GM13977 (cell line): ENCODE data around the gene GTPBP8.

ENCODE experiments used
- DNase-seq: peaks from one replicate; pipeline ENCODE4 v3.0.0; 2012; ENCODE audit warnings: low spot score
- CTCF ChIP-seq: IDR thresholded peaks from 2 replicates; pipeline ENCODE4 v1.5.1; 2012; ENCODE audit warnings: mild to moderate bottlenecking, control low read depth; ENCODE audit not compliant: insufficient read depth; ENCODE audit errors: extremely low read depth, missing control alignments
- in situ Hi-C: fragments of 300-500 bp; cut with MboI; formaldehyde crosslinking; loops from one replicate; pipeline ENCODE4 v1.12.0; 2022; ENCODE audit warnings: low sequenced_read_pairs, low pct_unique_long_range_greater_than_20kb, mixed read lengths, inconsistent platforms; ENCODE audit not compliant: unreplicated experiment

GTPBP8 gene

GRCh38 chr3:112987710-112988334 lies 3.0 kb upstream of the GTPBP8 start:
- in situ Hi-C loops, result loop anchor here (10.0 to 25.0 kb wide), 2 partner anchors 343 to 876 kb away; partner anchors contain the start of gene CCDC80
- no peak for DNase-seq
- no peak for TF ChIP-seq CTCF

GRCh38 chr3:112995800-112996199 lies 5.0 kb downstream of the GTPBP8 start:
- no peak for TF ChIP-seq CTCF
- in situ Hi-C loops, result loop anchor here (25.0 kb wide), 1 partner anchor 883 kb away; no protein-coding TSS in a partner anchor
- DNase-seq, result no peak

GRCh38 chr3:113000691-113001090 lies 9.9 kb downstream of the GTPBP8 start:
- TF ChIP-seq CTCF, result no peak
- DNase-seq, result no peak
- in situ Hi-C loops, result no loop called here

DNA sequence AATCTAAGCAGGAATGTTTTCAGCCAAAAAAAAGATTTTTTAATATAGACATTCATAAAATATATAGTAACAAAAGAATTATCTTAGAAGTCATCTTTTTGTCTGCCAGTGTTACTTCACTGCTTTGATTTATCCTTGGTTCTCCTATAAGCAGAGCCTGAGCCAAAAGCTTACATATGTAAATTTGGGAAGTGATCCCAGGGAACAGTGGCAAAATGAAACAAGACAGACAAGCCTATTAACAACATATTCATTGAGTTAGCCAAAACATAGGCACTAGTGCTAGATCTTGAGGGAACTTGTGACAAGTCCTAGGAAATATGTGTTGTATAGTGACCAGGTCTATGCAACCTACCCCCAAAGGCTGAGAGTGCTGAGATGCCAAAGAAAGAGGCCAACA lies 11.3 kb downstream of the GTPBP8 start:
- no peak for DNase-seq
- in situ Hi-C loops, result no loop called here
- TF ChIP-seq CTCF, result no peak

DNA sequence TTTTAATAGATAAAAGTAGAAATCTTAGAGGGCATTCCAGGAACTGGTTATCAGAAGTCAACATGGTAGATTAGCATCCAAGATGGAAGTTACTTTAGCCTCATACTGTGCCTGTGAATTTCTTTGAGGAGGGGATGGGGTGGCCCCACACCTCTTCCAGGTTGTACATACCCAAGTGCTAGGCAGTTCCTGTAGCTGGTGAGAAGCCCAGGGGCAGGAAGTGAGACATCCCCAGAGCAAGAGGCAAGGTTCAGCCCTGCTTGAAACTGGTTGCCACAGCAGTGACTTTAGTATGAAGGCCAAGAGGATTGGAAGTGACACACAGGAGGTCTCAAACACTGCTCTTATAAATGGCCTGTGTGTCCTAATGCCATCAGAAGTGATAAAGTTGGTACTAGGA lies 11.9 kb downstream of the GTPBP8 start:
- DNase-seq, result no peak
- no peak for TF ChIP-seq CTCF
- in situ Hi-C loops, result no loop called here

- no peak for TF ChIP-seq CTCF
- in situ Hi-C loops, result no loop called here
- DNase-seq, result no peak
These were observed 14.8 kb downstream of the GTPBP8 start for GRCh38 chr3:113005611-113006010.
